GM19372 (cell line): ENCODE data around the gene SFMBT1.

Source experiments
- ATAC-seq: cut with Tn5 transposase; IDR thresholded peaks from one replicate; pipeline ENCODE4 v1.9.1; 2021; ENCODE audit warnings: mild to moderate bottlenecking, low read depth, moderate library complexity; ENCODE audit not compliant: unreplicated experiment

Gene SFMBT1

GRCh38 chr3:52931328-52931727, 114.5 kb downstream of the SFMBT1 start:
- no peak for ATAC-seq

- ATAC-seq, result no peak
These were observed 115.1 kb downstream of the SFMBT1 start for GRCh38 chr3:52930748-52931147.

GRCh38 chr3:52926554-52926953, 119.3 kb downstream of the SFMBT1 start:
- no peak for ATAC-seq

GRCh38 chr3:52925405-52926313, 120.2 kb downstream of the SFMBT1 start:
- no peak for ATAC-seq

GRCh38 chr3:52923963-52924362, 121.9 kb downstream of the SFMBT1 start:
- ATAC-seq, result no peak

- no peak for ATAC-seq
These were observed 125.0 kb downstream of the SFMBT1 start for GRCh38 chr3:52920841-52921240.

DNA sequence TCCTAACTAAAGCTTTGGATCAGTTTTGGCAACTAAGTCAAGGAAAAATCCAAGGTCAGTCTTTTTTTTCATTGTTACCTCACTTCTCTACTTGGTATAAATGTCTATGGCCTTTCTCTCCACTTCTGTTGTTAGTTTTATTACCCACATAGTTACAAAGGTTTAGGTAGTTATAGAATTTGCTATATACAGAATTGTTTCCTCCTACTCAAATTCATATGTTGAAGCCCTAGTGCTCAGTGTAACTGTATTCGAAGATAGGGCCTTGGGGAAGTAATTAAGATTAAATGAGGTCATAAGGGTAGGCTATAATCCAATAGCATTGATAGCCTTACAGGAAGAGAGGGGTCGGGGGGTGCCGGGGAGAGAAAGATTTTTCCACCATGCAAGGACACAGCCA, 128.8 kb downstream of the SFMBT1 start:
- no peak for ATAC-seq

DNA sequence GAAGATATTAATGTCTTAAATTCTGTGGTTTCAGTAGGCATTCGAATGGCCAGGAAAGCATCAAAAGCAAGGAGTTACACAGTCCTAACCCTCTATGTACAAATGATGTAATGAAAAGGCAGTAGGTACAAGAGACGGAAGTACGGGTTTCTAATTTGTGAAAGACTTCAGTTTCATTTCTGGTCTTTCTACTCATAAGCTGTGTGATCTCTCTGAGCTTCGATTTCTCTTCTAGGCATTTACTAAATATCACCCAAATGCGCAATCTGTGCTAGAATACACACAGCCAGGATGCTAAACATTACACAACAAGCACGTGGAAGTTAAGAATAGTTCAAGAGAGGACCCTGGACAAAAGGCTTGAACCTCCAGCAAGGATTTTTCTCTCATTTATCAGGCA, 130.6 kb downstream of the SFMBT1 start:
- no peak for ATAC-seq

- ATAC-seq, result no peak
These were observed 132.8 kb downstream of the SFMBT1 start for GRCh38 chr3:52912885-52913731.

GRCh38 chr3:52910823-52911222, 135.1 kb downstream of the SFMBT1 start:
- ATAC-seq, result no peak

GRCh38 chr3:52907497-52907896, 138.4 kb downstream of the SFMBT1 start:
- no peak for ATAC-seq

DNA sequence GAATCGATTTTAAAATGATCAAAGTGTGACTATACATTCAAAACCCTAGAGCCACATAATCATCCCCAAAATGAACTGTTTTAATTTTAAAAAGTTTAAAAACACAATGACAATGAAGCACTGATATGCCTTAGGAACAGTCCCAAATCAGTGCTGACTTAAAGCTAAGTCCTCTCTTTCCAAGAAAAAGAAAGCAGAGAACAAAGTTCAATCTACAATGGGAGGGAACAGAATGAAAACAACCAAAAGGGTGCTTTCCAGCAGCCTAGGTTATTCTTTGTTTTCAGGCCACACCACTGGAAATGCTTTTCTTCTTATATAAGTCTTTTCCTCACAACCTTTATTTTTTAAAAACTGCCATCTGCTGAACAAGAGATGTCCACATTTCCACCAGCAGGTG, 141.3 kb downstream of the SFMBT1 start:
- no peak for ATAC-seq

- ATAC-seq, result no peak
These were observed 141.9 kb downstream of the SFMBT1 start for GRCh38 chr3:52904000-52904399.

GRCh38 chr3:52897130-52898122, 148.4 kb downstream of the SFMBT1 start, which contains the start of gene STIMATE:
Gene STIMATE, minus strand, starts transcription at chr3:52897548. Its CDS starts 98 bp downstream, at chr3:52897450.
- ATAC-seq, result peak; percentile 92

GRCh38 chr3:52896613-52897012, 149.3 kb downstream of the SFMBT1 start:
- ATAC-seq, result no peak

- ATAC-seq, result no peak
These were observed 149.7 kb downstream of the SFMBT1 start for GRCh38 chr3:52896151-52896550.

DNA sequence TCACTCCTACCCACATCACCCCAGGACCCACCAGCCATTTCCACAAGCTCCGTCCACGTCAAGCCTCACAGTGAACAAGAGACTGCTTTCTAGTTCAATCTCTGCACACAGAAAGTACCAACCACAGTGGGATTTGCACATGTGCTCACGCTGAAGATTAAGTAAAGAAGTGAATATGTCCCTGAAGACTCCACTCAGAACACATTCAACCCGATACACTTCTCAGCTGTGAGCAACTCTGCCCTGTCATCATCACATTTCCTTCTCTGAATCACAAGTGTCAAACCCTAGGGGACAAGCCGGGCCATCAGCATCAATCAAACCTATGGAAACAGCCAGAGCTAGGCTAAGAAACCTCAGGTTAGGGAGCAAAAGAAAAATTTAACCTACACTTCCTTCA, 150.5 kb downstream of the SFMBT1 start:
- no peak for ATAC-seq

GRCh38 chr3:52894756-52895155, 151.1 kb downstream of the SFMBT1 start:
- no peak for ATAC-seq

DNA sequence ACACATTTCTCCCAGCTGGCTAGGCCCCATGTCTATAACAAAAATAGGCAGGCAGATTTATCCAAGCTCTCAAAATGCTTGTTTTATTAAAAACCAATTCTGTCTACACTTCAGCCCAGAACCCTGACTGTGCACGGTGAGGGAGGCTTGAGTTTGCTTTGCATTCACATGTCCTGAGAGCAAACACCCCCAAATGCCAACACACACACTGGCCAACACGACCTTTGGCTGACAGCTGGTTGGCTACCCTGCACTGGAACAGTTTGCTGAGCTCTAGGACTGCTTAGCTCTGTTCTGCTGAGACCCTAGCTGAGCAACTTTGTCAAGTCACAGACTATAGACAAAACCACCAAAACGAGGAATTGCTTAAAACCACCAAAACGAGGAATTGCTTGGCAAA, 152.2 kb downstream of the SFMBT1 start:
- no peak for ATAC-seq

DNA sequence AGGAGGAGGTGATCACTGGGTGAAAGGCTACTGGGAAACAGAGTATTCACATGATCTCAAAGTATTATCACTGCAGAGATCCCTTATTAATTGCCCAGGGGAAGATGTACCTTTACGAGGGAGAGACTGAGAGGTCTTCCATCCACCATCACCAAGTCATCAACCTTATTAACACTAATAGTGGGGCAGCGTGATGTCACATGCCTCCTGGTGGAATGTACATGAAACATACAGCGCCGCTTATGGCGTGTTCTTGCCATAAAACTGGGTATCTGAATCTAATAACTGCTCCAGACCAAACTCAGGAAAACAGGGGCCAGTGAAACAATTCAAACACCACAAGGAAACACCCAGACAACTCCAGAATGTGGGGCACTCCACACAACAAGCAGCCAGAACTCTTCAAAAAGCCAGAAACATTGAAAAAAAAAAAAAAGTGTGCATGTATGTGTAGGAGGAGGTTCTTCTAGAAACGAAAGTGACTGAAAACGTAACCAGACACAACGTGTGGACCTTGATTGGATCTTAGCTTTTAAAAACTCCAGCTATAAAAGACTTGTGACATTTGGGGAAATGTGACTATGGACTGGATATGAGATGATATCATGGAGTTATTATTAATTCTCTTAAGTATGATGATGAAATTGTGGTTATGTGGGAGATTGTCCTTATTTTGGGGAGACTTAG, 153.1 kb downstream of the SFMBT1 start:
- ATAC-seq, result no peak
